HL-60 (cell line): ENCODE measurements around the gene EFNA5.

ENCODE experiments used
- DNase-seq, 2 experiments: peaks; one replicate each; pipeline ENCODE4 v3.0.0-alpha.2; 2010 to 2020; ENCODE audit warnings: low read depth in 1 of 2, low spot score in 1 of 2
- H3K27ac ChIP-seq: fragments of 250-450 bp; sonication (Bioruptor Pico); replicated peaks from 2 replicates; pipeline ENCODE4 v1.5.1; 2020; ENCODE audit warnings: mild to moderate bottlenecking, moderate library complexity
- H3K27me3 ChIP-seq: fragments of 250-450 bp; sonication (Bioruptor Pico); 2 replicates; pipeline ENCODE4 v1.5.1; 2021; ENCODE audit warnings: mild to moderate bottlenecking, moderate library complexity; ENCODE audit not compliant: insufficient read depth, poor library complexity, severe bottlenecking
- H3K4me3 ChIP-seq: replicated peaks from 2 replicates; pipeline ENCODE4 v1.5.1; 2011; ENCODE audit warnings: mild to moderate bottlenecking, control low read depth, low read length; ENCODE audit not compliant: insufficient read depth
- GABPA ChIP-seq: IDR thresholded peaks from 2 replicates; pipeline ENCODE4 v1.6.1; 2012; ENCODE audit warnings: low read depth
- POLR2AphosphoS5 ChIP-seq: IDR thresholded peaks from 2 replicates; pipeline ENCODE4 v1.6.1; 2012; ENCODE audit warnings: low read depth
- SPI1 ChIP-seq: IDR thresholded peaks from 2 replicates; pipeline ENCODE4 v1.6.1; 2012; ENCODE audit warnings: low read depth, mild to moderate bottlenecking, borderline replicate concordance
- TF ChIP-seq, protein P1 (sequence below): IDR thresholded peaks from one replicate; pipeline ENCODE4 v1.5.1; 2011; ENCODE audit warnings: low read length, control low read depth, inconsistent platforms; ENCODE audit not compliant: insufficient read depth
- TF ChIP-seq, protein P2 (sequence below): IDR thresholded peaks from 2 replicates; pipeline ENCODE4 v1.6.1; 2012; ENCODE audit warnings: low read depth; ENCODE audit not compliant: insufficient replicate concordance

Gene EFNA5

DNA sequence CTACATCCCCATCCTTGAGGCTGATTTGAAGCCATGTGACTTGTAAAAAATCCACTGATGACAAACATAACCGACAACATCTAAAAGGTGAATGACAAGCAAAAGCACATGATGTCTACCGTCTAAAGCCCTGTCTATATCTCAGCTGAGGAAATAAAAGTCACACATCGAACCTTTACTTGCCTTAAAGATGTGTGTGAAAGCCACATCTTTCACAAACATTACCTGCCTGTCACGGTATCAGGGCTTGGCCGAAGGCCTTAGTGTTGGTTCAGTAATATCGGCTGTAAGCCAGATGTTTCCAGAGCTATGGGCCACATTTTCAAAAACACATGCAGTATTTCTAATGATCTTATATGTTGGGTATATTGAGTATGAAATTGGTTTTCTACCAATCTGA lies 125.8 kb downstream of the EFNA5 start:
- TF ChIP-seq, protein P1, sequence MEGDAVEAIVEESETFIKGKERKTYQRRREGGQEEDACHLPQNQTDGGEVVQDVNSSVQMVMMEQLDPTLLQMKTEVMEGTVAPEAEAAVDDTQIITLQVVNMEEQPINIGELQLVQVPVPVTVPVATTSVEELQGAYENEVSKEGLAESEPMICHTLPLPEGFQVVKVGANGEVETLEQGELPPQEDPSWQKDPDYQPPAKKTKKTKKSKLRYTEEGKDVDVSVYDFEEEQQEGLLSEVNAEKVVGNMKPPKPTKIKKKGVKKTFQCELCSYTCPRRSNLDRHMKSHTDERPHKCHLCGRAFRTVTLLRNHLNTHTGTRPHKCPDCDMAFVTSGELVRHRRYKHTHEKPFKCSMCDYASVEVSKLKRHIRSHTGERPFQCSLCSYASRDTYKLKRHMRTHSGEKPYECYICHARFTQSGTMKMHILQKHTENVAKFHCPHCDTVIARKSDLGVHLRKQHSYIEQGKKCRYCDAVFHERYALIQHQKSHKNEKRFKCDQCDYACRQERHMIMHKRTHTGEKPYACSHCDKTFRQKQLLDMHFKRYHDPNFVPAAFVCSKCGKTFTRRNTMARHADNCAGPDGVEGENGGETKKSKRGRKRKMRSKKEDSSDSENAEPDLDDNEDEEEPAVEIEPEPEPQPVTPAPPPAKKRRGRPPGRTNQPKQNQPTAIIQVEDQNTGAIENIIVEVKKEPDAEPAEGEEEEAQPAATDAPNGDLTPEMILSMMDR = no peak
- TF ChIP-seq, protein P2, sequence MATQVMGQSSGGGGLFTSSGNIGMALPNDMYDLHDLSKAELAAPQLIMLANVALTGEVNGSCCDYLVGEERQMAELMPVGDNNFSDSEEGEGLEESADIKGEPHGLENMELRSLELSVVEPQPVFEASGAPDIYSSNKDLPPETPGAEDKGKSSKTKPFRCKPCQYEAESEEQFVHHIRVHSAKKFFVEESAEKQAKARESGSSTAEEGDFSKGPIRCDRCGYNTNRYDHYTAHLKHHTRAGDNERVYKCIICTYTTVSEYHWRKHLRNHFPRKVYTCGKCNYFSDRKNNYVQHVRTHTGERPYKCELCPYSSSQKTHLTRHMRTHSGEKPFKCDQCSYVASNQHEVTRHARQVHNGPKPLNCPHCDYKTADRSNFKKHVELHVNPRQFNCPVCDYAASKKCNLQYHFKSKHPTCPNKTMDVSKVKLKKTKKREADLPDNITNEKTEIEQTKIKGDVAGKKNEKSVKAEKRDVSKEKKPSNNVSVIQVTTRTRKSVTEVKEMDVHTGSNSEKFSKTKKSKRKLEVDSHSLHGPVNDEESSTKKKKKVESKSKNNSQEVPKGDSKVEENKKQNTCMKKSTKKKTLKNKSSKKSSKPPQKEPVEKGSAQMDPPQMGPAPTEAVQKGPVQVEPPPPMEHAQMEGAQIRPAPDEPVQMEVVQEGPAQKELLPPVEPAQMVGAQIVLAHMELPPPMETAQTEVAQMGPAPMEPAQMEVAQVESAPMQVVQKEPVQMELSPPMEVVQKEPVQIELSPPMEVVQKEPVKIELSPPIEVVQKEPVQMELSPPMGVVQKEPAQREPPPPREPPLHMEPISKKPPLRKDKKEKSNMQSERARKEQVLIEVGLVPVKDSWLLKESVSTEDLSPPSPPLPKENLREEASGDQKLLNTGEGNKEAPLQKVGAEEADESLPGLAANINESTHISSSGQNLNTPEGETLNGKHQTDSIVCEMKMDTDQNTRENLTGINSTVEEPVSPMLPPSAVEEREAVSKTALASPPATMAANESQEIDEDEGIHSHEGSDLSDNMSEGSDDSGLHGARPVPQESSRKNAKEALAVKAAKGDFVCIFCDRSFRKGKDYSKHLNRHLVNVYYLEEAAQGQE = no peak
- TF ChIP-seq POLR2AphosphoS5 (no peak), SPI1 (no peak), GABPA (no peak)
- H3K27ac ChIP-seq = no peak overlapping the region
- no peak for DNase-seq
- H3K27me3 ChIP-seq = no peaks in the 10 kb centered on the region
- H3K4me3 ChIP-seq = no peak overlapping the region

DNA sequence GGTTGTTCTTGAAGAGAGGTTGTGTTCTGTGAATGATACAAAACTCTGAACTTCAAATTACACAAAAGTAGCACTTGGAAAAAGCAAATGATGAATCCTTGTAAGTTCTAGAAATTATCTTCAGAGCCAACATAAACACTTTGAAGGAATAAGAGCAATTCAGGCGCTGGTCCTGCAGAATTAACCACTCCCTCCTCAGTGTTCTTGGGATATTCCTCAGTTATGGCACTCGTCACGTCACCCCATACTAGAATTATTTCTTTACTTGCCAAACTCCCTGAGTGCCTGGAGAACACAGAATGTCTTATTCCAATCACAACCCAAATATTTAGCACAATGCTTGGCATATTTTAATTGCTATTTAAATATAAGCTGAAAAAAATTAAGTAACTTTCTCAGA lies 126.3 kb downstream of the EFNA5 start:
- no peak for TF ChIP-seq GABPA
- TF ChIP-seq, protein P1 = no peak
- no peak for TF ChIP-seq POLR2AphosphoS5
- no peak for TF ChIP-seq SPI1
- no peak overlapping the region for H3K4me3 ChIP-seq
- H3K27ac ChIP-seq = no peak overlapping the region
- no peaks in the 10 kb centered on the region for H3K27me3 ChIP-seq
- DNase-seq = no peak

DNA sequence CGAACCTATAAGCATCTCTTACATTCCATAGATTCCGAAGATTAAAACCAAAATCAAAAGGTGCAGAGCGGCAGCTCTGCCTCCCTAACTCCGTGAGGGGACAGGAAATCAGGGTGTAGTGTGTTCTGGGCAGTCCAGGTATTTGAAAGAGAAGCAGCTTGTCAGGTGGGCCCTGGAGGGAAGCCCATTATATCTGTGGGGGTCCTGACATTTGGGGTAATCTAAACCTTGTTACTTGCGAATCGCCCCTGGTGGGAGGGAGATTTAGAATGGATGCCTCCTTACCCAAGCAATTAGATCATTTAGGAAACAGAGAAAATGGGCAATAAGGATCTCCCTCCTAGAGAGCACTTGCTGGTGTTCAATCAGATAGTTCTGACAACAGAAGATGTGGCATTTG lies 126.9 kb downstream of the EFNA5 start:
- Histone ChIP-seq H3K27me3 (no peaks in the 10 kb centered on the region), H3K4me3 (no peak overlapping the region), H3K27ac (no peak overlapping the region)
- TF ChIP-seq POLR2AphosphoS5 = no peak
- TF ChIP-seq, protein P1 = no peak
- TF ChIP-seq GABPA = no peak
- no peak for TF ChIP-seq SPI1
- TF ChIP-seq, protein P2 = no peak
- DNase-seq = no peak

DNA sequence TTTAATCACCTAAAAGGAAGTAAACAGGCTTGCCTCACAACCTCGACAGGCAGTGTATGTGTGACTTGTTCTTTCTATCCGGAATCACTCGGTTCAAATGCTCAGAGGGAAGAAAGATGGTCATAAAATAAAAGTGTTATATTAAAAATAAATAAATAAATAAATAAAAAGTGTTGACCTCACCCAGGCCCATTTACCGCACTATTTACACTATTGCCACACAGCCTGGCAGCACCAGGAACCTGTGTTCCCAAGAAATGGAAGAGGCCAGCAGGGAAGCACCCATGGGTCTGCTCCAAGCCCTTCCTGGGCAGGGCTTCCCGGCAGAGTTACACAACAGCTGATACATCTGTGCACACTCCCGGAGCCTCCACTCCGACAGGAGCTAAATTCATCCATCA lies 127.9 kb downstream of the EFNA5 start:
- DNase-seq = no peak
- no peaks in the 10 kb centered on the region for H3K27me3 ChIP-seq
- H3K4me3 ChIP-seq = no peak overlapping the region
- no peak for TF ChIP-seq POLR2AphosphoS5
- TF ChIP-seq, protein P1 = no peak
- TF ChIP-seq SPI1 = no peak
- no peak for TF ChIP-seq GABPA
- TF ChIP-seq, protein P2 = no peak
- no peak overlapping the region for H3K27ac ChIP-seq
